PFSK-1 (cell line): ENCODE results near the gene FERMT2.

Experiments used
- FOXP2 ChIP-seq: optimal IDR thresholded peaks from 2 replicates; pipeline ENCODE3; 2011; ENCODE audit warnings: borderline replicate concordance, control low read depth, inconsistent platforms; ENCODE audit not compliant: insufficient read depth; ENCODE audit errors: extremely low read length, extremely low read depth
- POLR2AphosphoS5 ChIP-seq: IDR thresholded peaks from 2 replicates; pipeline ENCODE4 v1.6.1; 2012; ENCODE audit warnings: low read depth, mild to moderate bottlenecking, control low read depth, low read length, moderate library complexity
- REST ChIP-seq, 2 experiments: IDR thresholded peaks; 2 replicates each; pipeline versions ENCODE4 v1.6.1 to v1.8.0; 2011 to 2012; ENCODE audit warnings: low read depth in 2 of 2, low read length in 2 of 2, control low read depth in 1 of 2, inconsistent platforms in 1 of 2, mild to moderate bottlenecking in 1 of 2, moderate library complexity in 1 of 2; ENCODE audit not compliant: insufficient read depth in 1 of 2
- SIN3A ChIP-seq: IDR thresholded peaks from 2 replicates; pipeline ENCODE4 v1.6.1; 2012; ENCODE audit warnings: mild to moderate bottlenecking, low read length, moderate library complexity, borderline replicate concordance; ENCODE audit not compliant: insufficient read depth
- TAF1 ChIP-seq: IDR thresholded peaks from 2 replicates; pipeline ENCODE4 v1.6.1; 2012; ENCODE audit warnings: low read length, control low read depth, borderline replicate concordance; ENCODE audit not compliant: insufficient read depth

Gene FERMT2

GRCh38 chr14:52876806-52877205 lies 74.0 kb downstream of the FERMT2 start:
- TF ChIP-seq TAF1 = no peak
- no peak for TF ChIP-seq SIN3A
- no peak for TF ChIP-seq REST (IDR thresholded peaks at IDR 0.05; ENCODE audit: insufficient read depth in 1 of 2, low read depth in 2 of 2, low read length in 2 of 2)
- no peak for TF ChIP-seq FOXP2
- no peak for TF ChIP-seq POLR2AphosphoS5

GRCh38 chr14:52876311-52876710 lies 74.5 kb downstream of the FERMT2 start:
- TF ChIP-seq SIN3A (no peak), TAF1 (no peak), POLR2AphosphoS5 (no peak), REST (IDR thresholded peaks at IDR 0.05; ENCODE audit: insufficient read depth in 1 of 2, low read depth in 2 of 2, low read length in 2 of 2) (no peak), FOXP2 (no peak)

- TF ChIP-seq POLR2AphosphoS5 (no peak), SIN3A (no peak), REST (IDR thresholded peaks at IDR 0.05; ENCODE audit: insufficient read depth in 1 of 2, low read depth in 2 of 2, low read length in 2 of 2) (no peak), TAF1 (no peak), FOXP2 (no peak)
Measured at GRCh38 chr14:52875707-52876106, 75.1 kb downstream of the FERMT2 start.

GRCh38 chr14:52874389-52874788 lies 76.5 kb downstream of the FERMT2 start:
- TF ChIP-seq TAF1 (no peak), REST (IDR thresholded peaks at IDR 0.05; ENCODE audit: insufficient read depth in 1 of 2, low read depth in 2 of 2, low read length in 2 of 2) (no peak), FOXP2 (no peak), SIN3A (no peak), POLR2AphosphoS5 (no peak)

GRCh38 chr14:52873694-52874093 lies 77.2 kb downstream of the FERMT2 start:
- no peak for TF ChIP-seq REST (IDR thresholded peaks at IDR 0.05; ENCODE audit: insufficient read depth in 1 of 2, low read depth in 2 of 2, low read length in 2 of 2)
